GM15510 (cell line): ENCODE results near the gene YPEL3.

Source experiments
- POLR2A ChIP-seq: IDR thresholded peaks from 3 replicates; pipeline ENCODE4 v1.6.1; 2011; ENCODE audit warnings: borderline replicate concordance; ENCODE audit not compliant: insufficient read length; ENCODE audit errors: extremely low read depth

YPEL3 gene

DNA sequence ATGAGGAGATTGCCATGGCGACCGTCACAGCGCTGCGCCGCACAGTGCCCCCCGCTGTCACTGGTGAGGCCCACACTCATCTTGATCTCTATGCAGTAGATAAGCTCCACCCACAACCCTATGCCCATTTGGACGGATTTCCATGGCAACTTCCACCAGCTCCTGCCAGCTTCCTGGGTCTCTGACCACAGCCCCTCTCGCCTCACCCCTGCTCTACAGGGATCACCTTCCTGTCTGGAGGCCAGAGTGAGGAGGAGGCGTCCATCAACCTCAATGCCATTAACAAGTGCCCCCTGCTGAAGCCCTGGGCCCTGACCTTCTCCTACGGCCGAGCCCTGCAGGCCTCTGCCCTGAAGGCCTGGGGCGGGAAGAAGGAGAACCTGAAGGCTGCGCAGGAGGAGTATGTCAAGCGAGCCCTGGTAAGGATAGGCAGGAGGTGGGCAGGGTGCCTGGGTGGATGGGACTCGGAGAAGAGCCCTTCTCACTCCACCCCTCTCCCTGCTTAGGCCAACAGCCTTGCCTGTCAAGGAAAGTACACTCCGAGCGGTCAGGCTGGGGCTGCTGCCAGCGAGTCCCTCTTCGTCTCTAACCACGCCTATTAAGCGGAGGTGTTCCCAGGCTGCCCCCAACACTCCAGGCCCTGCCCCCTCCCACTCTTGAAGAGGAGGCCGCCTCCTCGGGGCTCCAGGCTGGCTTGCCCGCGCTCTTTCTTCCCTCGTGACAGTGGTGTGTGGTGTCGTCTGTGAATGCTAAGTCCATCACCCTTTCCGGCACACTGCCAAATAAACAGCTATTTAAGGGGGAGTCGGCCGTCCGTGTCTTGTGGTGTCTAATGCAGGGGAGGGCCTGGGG, 26.2 kb downstream of the YPEL3 start:
- no peak for TF ChIP-seq POLR2A

DNA sequence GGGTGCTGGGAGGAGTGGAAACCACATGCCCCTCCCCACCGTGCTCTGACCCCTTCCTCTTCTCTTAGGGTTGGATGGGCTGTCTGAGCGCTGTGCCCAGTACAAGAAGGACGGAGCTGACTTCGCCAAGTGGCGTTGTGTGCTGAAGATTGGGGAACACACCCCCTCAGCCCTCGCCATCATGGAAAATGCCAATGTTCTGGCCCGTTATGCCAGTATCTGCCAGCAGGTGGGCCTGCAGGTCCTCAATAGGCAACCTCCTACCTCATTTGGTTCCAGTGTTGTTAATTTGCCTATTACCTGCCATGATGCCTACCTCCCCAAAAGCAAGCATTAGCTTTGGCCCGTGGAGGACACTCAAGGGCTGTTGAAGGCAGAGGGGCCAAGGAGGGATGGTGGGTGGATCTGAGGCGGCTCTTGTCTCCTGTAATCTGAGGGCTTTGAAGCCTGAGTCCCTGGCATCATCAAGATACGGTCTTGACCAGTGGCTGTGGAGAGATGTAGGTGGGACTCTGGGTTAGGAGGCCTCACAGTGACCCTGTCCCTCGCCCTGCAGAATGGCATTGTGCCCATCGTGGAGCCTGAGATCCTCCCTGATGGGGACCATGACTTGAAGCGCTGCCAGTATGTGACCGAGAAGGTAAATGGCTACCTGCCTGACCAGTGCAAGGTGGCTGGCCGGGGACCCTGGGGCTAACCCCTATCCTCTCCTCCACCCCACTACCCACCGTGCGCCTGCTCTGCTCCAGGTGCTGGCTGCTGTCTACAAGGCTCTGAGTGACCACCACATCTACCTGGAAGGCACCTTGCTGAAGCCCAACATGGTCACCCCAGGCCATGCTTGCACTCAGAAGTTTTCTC, 27.0 kb downstream of the YPEL3 start:
- TF ChIP-seq POLR2A, result no peak

DNA sequence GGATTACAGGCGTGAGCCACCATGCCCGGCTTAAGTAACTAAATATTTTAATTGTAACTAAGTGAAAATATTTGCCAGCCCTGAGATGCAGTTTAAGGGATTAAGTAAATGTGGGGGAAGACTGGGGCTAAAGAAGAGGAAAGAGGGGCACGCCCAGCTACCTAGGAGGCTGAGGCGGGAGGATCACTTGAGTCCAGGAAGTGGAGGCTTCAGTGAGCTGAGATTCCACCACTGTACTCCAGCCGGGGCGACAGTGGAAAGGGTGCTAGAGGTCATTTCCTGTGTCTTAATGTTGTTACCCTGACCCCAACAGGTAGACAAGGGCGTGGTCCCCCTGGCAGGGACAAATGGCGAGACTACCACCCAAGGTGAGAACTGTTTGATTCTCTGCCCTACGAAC, 27.7 kb downstream of the YPEL3 start:
- no peak for TF ChIP-seq POLR2A

DNA sequence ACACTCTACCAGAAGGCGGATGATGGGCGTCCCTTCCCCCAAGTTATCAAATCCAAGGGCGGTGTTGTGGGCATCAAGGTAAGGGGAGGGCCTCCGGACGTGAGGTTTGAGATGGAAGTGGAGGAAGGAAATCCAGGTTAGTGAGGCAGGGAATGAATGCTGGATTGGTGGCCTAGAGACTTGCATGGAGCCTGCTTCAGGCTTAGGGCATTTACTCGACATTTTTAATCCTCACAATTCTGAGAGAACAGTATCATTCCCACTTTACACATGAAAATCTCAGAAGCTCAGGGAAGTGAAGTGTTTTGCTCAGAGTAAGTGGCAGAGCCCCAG, 28.5 kb downstream of the YPEL3 start:
- no peak for TF ChIP-seq POLR2A

DNA sequence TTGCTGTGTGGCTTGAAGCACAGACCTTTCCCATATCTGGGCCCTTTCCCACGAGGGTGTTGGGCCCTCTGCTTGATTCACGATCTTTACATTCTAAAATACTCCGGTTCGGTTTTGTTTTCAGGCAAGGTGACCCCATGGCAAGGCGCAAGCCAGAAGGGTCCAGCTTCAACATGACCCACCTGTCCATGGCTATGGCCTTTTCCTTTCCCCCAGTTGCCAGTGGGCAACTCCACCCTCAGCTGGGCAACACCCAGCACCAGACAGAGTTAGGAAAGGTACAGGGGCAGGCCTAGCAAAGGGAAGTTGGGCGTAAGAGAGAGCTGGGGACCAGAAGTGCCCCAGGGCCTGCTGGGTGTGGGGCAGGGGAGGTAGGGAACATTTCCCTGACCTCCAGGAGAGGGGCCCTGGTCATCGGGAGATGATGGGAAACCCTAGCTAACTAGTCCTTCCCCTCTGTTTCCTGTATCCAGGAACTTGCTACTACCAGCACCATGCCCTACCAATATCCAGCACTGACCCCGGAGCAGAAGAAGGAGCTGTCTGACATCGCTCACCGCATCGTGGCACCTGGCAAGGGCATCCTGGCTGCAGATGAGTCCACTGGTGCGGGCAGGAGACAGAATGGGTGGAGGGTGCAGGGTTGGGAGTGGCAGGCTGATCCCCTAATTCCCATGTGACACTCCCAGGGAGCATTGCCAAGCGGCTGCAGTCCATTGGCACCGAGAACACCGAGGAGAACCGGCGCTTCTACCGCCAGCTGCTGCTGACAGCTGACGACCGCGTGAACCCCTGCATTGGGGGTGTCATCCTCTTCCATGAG, 29.0 kb downstream of the YPEL3 start:
- TF ChIP-seq POLR2A, result no peak

DNA sequence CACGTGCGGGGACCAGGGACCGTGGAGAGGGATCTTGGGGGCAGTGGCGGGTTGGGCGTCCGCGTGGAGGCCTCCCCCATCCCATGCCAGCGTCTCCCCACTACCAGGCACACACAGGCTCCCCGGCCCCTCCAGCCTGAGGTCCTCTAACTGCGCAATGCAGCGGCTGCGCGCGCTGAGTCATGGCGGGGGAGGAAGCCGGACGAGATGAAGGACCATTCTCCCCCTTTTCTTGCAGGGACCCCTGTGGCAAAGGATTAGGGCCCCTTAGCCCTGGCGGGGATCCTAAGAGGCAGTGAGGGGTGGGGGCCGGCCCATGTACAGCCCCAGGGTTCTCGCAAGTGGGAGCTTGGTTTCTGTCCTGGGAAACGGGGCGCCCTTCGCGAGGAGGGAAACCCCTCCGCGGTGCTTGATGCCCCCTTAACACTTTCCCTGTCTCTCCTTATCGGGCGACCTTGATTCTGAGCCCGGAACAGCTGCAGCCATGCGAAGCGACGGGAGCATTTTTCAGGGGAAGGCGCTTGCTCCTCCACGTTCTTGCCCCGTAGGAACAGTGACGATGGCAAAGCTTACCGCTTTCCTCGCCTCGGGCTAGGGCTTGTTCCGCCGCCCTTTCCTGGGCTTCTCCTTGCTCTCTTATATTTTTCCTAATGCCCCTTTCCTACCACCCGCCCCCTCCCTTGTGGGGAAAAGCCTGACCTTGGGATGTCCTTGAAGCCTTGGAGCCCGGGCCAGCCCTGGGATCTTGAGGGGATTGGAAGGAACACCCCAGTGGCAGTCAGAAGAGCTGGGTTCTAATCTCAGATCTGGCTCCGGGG, 29.9 kb downstream of the YPEL3 start:
- no peak for TF ChIP-seq POLR2A

DNA sequence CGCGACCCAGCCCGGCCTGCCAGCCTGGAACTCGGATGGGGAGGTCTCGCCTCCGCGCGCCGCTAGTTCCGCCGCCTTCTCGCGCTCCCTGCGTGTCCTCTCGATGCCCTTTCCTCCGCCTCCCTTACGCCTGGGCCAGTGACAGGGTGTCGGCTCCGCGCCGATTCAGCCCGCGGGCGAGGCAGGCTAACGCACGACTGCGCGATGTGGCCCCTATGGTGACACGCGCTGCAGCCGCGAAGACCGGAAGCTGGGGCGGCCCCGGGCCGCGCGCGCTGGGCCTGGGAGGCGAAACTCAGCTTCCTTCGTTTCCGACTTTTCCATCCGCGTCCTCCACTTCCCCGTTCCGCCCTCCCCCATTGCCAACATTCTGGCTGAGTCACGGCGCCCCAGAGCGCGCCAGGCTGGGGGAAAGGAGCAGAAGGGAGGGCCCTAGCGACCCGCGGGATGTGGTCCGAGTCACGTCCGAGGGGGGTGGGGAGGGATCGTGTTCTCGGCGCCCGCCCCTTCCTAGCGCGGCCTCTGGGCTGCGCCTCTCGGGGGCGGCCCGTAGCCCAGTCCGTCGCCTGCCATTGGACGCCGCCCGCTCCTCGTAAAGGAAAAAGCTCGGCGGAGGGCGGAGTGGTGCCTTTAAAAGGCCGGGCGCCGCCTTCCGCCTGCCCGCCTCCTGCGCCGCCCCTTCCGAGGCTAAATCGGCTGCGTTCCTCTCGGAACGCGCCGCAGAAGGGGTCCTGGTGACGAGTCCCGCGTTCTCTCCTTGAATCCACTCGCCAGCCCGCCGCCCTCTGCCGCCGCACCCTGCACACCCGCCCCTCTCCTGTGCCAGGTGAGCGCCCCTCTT, 30.7 kb downstream of the YPEL3 start, which contains the start of gene ALDOA:
TSS of gene ALDOA (plus strand) at position 659 of the 841 bp plus-strand sequence. CDS start 1,138 bp downstream, outside the sequence.
- peak; percentile 92 for TF ChIP-seq POLR2A

DNA sequence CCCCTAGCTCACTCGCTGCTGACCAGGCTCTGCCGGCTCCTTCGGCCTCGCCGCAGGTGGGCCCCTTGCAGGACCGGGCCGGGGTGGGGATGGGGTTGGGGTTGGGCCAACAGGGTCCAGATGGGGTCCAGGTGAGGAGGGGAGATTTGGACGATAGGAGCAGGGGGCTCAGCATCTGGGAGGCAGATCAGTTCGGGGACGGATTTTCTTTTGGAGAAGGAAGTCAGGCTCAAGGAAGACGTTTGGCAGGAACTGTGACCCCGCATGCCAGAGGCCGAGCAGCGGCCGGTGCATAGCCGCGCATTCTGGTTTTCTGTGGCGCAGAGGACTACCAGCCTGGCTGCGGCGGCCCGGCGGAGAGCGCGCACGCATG, 31.3 kb downstream of the YPEL3 start:
- no peak for TF ChIP-seq POLR2A

DNA sequence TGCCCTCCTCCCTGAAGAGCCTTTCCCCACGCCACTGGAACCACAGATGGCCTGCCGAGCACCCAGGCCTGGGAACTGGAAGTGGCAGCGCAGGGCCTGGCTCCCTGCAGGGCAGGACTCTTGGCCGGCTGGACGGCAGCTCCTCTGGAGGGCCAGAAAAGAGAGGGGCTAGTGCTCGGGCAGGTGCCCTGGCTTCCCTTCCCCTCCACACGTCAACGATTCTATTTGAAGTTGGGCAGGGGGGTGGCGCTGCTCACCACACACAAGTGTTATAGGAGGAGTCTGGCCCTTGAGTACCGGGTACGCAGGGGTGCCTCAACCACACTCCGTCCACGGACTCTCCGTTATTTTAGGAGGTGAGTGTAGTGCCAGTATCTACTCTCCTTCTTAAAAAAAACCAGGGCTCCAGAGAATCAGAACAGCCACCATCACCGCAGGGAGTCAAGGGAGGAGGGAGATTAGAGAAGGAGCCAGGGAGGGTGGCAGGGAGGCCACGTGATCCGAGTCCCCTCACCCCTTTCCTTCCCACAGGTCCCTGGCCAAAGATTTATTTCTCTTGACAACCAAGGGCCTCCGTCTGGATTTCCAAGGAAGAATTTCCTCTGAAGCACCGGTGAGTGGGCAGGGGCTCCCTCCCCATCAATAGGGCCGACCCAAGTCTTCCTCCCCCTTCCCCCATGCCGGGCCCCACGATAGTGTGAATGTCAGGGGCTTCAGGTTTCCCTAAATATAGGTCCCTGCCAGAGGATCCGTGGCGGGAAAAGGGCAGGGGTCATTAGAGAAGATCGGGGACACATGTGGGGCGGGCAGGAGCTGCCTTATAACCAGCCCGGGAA, 31.9 kb downstream of the YPEL3 start:
- peak; percentile 67 for TF ChIP-seq POLR2A

DNA sequence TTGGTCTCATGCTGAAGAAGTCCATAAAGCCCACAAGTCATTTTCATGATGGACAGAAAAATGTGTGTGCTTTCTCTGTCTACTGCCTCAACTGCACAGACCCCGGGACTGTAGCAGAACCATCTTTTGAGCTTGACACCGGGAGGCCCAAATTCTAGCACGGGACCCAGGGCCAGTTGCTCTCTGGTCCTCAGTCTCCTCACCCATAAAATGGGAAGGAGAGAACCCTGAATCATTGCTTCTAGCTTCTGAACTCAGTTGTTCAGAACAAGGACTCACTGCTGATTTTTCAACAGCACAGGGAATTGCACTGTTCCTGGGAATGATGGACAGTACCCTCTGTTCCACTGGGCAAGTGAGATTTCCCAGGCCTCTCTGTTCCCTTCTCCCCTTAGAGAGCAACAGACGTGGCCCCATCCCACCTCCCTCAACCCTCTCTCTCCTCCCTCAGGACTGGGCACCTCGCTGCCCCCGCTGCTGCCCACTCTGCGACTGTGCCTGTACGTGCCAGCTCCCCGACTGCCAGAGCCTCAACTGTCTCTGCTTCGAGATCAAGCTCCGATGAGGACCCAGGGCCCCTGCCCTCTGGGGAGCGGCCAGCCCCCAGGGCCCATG, 32.6 kb downstream of the YPEL3 start:
- TF ChIP-seq POLR2A, result no peak

DNA sequence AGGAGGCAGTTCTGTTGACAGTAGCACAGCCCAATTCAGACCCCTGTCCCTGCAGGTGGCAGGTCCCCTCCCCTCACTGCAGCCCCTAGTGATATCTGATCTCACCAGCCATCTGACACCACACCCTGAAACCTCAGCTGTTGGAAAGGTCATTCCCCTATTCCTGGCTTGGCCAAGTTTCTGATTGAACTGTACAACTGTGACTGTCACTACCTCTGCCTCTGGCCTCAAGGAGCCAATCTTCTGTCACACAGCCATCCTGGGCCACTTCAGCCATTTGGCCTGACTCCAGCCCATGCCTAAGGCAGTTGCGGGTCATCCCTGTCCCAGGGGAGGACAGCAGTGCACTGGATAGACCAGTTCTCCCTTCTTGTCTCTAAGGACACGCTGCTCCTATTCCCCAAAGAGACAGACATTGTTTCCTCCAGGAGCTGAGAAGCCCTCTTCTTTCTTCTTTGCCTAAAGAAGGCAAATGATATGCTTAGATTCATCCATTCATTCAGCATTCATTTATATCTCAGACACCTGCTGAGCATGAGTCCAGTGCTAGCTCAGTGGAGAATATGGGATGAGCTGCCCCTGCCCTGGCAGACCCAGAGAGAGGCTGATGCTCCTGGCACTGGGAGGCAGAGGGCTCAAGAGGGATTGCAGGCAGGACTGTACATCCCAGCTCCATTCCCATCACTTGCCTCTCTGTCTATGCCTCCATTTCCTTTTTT, 35.0 kb downstream of the YPEL3 start:
- no peak for TF ChIP-seq POLR2A
